A673 (cell line): Measurements from ENCODE around the gene MTMR3. TPM values are rescaled to one million over a fixed set of nuclear protein-coding genes. Genes with fewer than 3 reads are reported as not detected.

ENCODE experiments used
- BruUV-seq: library from RNA; stranded (reverse); fragments of 400-500 nt; replicated peaks from 2 replicates; lab custom pipeline; 2021; lab: Mats Ljungman, UMichigan
- CTCF ChIA-PET: fragments of 300-600 bp; sonication (Branson Sonifier 250); formaldehyde crosslinking; loops from one replicate; lab custom pipeline; 2022; ENCODE audit warnings: antibody characterized with exemption; lab: Charles Lee
- POLR2A ChIA-PET: fragments of 300-600 bp; sonication (Branson Sonifier 250); formaldehyde crosslinking; loops from one replicate; lab custom pipeline; 2022; ENCODE audit warnings: antibody characterized with exemption; ENCODE audit not compliant: low non-redundant PET; lab: Charles Lee
- DNase-seq: peaks from one replicate; pipeline ENCODE4 v3.0.0-alpha.2; 2015; ENCODE audit warnings: low spot score
- H3K27ac ChIP-seq: fragments of 200-600 bp; sonication (generic); 2 replicates; pipeline ENCODE4 v1.5.1; 2016; ENCODE audit warnings: mixed run types, low read depth, mild to moderate bottlenecking, mixed read lengths, antibody characterized with exemption, low read length; ENCODE audit not compliant: poor library complexity, severe bottlenecking
- H3K27me3 ChIP-seq: fragments of 200-600 bp; sonication (generic); replicated peaks from 2 replicates; pipeline ENCODE4 v1.6.1; 2017; ENCODE audit warnings: mixed run types, low read depth, mild to moderate bottlenecking, mixed read lengths, antibody characterized with exemption, low read length; ENCODE audit not compliant: insufficient read depth, poor library complexity
- H3K36me3 ChIP-seq: fragments of 200-600 bp; sonication (generic); 2 replicates; pipeline ENCODE4 v1.6.1; 2016; ENCODE audit warnings: mixed run types, mild to moderate bottlenecking, mixed read lengths, antibody characterized with exemption, low read length; ENCODE audit not compliant: insufficient read depth, poor library complexity, severe bottlenecking
- H3K4me1 ChIP-seq: fragments of 200-600 bp; sonication (generic); 2 replicates; pipeline ENCODE4 v1.6.1; 2017; ENCODE audit warnings: mixed run types, mild to moderate bottlenecking, mixed read lengths, antibody characterized with exemption, low read length; ENCODE audit not compliant: insufficient read depth, poor library complexity, severe bottlenecking
- H3K4me3 ChIP-seq: fragments of 200-600 bp; sonication (generic); 2 replicates; pipeline ENCODE4 v1.5.1; 2016; ENCODE audit warnings: low read depth, mixed run types, mild to moderate bottlenecking, mixed read lengths, low read length; ENCODE audit not compliant: poor library complexity, severe bottlenecking
- H3K9me3 ChIP-seq: fragments of 200-600 bp; sonication (generic); 2 replicates; pipeline ENCODE4 v1.6.1; 2016; ENCODE audit warnings: mixed run types, low read depth, mild to moderate bottlenecking, mixed read lengths, antibody characterized with exemption, low read length; ENCODE audit not compliant: poor library complexity, severe bottlenecking
- EZH2 ChIP-seq: fragments of 200-600 bp; sonication (generic); IDR thresholded peaks from 2 replicates; pipeline ENCODE4 v1.6.1; 2017; ENCODE audit warnings: borderline replicate concordance, low read depth, mild to moderate bottlenecking, mixed read lengths, antibody characterized with exemption, low read length; ENCODE audit not compliant: poor library complexity, severe bottlenecking
- intact Hi-C: fragments of 100-400 bp; cut with micrococcal nuclease; formaldehyde crosslinking; loops from one replicate; pipeline ENCODE4 v1.10.0; 2022; ENCODE audit not compliant: unreplicated experiment
- total RNA-seq: library from RNA; stranded (reverse); gene quantifications from 2 replicates; pipeline ENCODE4 v1.2.3, GENCODE V29; 2021
- TF ChIP-seq, protein P1 (sequence below): fragments of 300-800, 200-600 bp; sonication (generic); conservative IDR thresholded peaks from 2 replicates; pipeline ENCODE4 v1.5.1; 2017; ENCODE audit warnings: low read depth, mild to moderate bottlenecking, antibody characterized with exemption, low read length, moderate library complexity, mixed read lengths

Gene MTMR3
- total RNA-seq, 1 experiment from 2014 or later: 25.0 TPM

DNA sequence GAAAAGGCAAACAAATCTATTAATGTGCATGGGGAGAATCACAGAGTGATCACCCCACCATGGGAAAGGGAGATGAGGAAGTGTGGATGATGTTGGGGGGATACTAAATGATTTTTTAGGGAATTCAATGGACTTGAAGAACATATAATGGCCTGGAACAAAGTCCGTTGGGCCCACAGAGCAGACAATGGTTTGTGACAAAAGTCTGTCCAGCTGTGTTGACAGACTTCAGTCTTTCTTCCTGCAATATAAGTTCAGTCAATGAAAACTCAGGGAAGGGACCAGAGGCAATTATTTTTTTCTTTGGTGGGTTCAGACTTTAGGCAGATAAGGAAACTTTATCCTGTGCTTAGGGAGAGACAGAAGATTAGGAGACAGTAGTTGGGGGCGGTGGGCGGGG is 179.3 kb downstream of the MTMR3 start:
- POLR2A ChIA-PET: no interaction called here
- DNase-seq: no peak
- intact Hi-C loops: no loop called here
- no TSS peak for BruUV-seq
- H3K9me3 ChIP-seq: peaks cover 7% of the 10 kb centered on the region
- TF ChIP-seq EZH2: no peak
- TF ChIP-seq, protein P1, sequence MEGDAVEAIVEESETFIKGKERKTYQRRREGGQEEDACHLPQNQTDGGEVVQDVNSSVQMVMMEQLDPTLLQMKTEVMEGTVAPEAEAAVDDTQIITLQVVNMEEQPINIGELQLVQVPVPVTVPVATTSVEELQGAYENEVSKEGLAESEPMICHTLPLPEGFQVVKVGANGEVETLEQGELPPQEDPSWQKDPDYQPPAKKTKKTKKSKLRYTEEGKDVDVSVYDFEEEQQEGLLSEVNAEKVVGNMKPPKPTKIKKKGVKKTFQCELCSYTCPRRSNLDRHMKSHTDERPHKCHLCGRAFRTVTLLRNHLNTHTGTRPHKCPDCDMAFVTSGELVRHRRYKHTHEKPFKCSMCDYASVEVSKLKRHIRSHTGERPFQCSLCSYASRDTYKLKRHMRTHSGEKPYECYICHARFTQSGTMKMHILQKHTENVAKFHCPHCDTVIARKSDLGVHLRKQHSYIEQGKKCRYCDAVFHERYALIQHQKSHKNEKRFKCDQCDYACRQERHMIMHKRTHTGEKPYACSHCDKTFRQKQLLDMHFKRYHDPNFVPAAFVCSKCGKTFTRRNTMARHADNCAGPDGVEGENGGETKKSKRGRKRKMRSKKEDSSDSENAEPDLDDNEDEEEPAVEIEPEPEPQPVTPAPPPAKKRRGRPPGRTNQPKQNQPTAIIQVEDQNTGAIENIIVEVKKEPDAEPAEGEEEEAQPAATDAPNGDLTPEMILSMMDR: no peak
- H3K4me1 ChIP-seq: no peaks in the 10 kb centered on the region
- CTCF ChIA-PET: no interaction called here
- H3K36me3 ChIP-seq: no peaks in the 10 kb centered on the region
- H3K27me3 ChIP-seq: no peaks in the 10 kb centered on the region
- H3K27ac ChIP-seq: no peak overlapping the region
- H3K4me3 ChIP-seq: no peak overlapping the region

DNA sequence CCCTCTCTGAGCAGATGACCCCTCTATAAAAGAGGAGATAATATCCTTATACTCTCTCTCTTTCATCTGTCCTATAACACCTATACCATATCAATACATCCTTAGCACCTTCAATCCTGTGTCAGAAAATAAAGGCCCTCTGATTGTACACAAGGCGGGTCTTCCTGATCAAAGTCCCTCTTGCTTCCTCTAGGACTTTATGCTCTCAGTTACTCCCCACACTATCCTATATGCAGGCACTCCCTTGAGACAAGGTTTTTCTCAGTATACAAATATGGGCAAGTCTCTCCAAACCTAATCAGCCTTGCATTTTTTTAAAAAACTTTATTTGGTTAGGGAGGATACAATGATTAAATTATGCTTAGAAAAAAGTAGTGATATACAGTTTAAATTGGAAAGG is 180.0 kb downstream of the MTMR3 start:
- Histone ChIP-seq H3K4me3 (no peak overlapping the region), H3K9me3 (peaks cover 7% of the 10 kb centered on the region), H3K4me1 (no peaks in the 10 kb centered on the region), H3K36me3 (no peaks in the 10 kb centered on the region), H3K27ac (no peak overlapping the region), H3K27me3 (no peaks in the 10 kb centered on the region)
- CTCF ChIA-PET: no interaction called here
- no TSS peak for BruUV-seq
- POLR2A ChIA-PET: no interaction called here
- TF ChIP-seq EZH2: no peak
- TF ChIP-seq, protein P1: no peak
- intact Hi-C loops: no loop called here
- no peak for DNase-seq

DNA sequence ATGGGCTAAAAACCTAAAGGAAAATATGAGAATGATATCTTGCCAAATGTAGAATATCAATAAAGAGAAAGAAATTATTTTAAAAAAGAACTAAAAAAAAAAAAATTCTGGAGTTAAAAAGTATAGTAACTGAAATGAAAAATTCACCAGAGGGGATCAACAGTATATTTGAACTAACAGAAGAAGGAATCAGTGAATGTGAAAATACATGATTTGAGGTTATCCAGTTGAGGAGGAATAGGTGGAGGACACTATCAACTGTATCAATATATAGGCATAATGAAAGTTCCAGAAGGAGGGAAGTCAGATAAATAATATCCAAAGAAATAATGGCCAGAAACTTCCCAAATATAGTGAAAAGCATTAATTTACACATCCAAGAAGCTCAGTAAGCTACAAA is 181.2 kb downstream of the MTMR3 start:
- CTCF ChIA-PET: no interaction called here
- H3K27ac ChIP-seq: no peak overlapping the region
- H3K9me3 ChIP-seq: peaks cover 7% of the 10 kb centered on the region
- DNase-seq: no peak
- H3K27me3 ChIP-seq: no peaks in the 10 kb centered on the region
- H3K36me3 ChIP-seq: no peaks in the 10 kb centered on the region
- intact Hi-C loops: no loop called here
- TF ChIP-seq EZH2: no peak
- TF ChIP-seq, protein P1: no peak
- POLR2A ChIA-PET: interaction anchor here (0.6 kb wide), 1 partner anchor 11 kb away, joined by 3 read pairs; no protein-coding TSS in a partner anchor
- no peak overlapping the region for H3K4me3 ChIP-seq
- no TSS peak for BruUV-seq
- H3K4me1 ChIP-seq: no peaks in the 10 kb centered on the region
